ENCODE results near the gene MAP3K7CL. TPM values are rescaled to one million over a fixed set of nuclear protein-coding genes. Genes with fewer than 3 reads are reported as not detected.

Gene MAP3K7CL
- total RNA-seq, 1 donor from 2014 or later, result 3.0 TPM

- Histone ChIP-seq H3K4me3 (ENCODE audit: low read depth, low read length) (no peak overlapping the region), H3K36me3 (ENCODE audit: control insufficient read depth, insufficient read depth, low read length) (no peaks in the 10 kb centered on the region), H3K27me3 (ENCODE audit: control insufficient read depth, insufficient read depth, low read length) (no peaks in the 10 kb centered on the region)
- DNase-seq (ENCODE audit: low read depth), result peak; percentile 39
- no peak for TF ChIP-seq CTCF (IDR thresholded peaks at IDR 0.05; ENCODE audit: insufficient read depth, low read length, poor library complexity, severe bottlenecking)
These were observed 87.4 kb downstream of the MAP3K7CL start for GRCh38 chr21:29217818-29218291.

GRCh38 chr21:29218749-29219148 lies 88.3 kb downstream of the MAP3K7CL start:
- TF ChIP-seq CTCF (IDR thresholded peaks at IDR 0.05; ENCODE audit: insufficient read depth, low read length, poor library complexity, severe bottlenecking), result no peak
- no peak for DNase-seq (ENCODE audit: low read depth)
- no peaks in the 10 kb centered on the region for H3K36me3 ChIP-seq (ENCODE audit: control insufficient read depth, insufficient read depth, low read length)
- no peaks in the 10 kb centered on the region for H3K27me3 ChIP-seq (ENCODE audit: control insufficient read depth, insufficient read depth, low read length)
- H3K4me3 ChIP-seq (ENCODE audit: low read depth, low read length), result no peak overlapping the region

- no peak for TF ChIP-seq CTCF (IDR thresholded peaks at IDR 0.05; ENCODE audit: insufficient read depth, low read length, poor library complexity, severe bottlenecking)
- no peak for DNase-seq (ENCODE audit: low read depth)
These were observed 88.8 kb downstream of the MAP3K7CL start for GRCh38 chr21:29219165-29219770.

GRCh38 chr21:29221253-29221744 lies 90.9 kb downstream of the MAP3K7CL start:
- no peak overlapping the region for H3K4me3 ChIP-seq (ENCODE audit: low read depth, low read length)
- DNase-seq (ENCODE audit: low read depth), result peak; percentile 18
- H3K36me3 ChIP-seq (ENCODE audit: control insufficient read depth, insufficient read depth, low read length), result no peaks in the 10 kb centered on the region
- TF ChIP-seq CTCF (IDR thresholded peaks at IDR 0.05; ENCODE audit: insufficient read depth, low read length, poor library complexity, severe bottlenecking), result no peak
- no peaks in the 10 kb centered on the region for H3K27me3 ChIP-seq (ENCODE audit: control insufficient read depth, insufficient read depth, low read length)

More at GRCh38 chr21:29219165-29219770, 88.8 kb downstream of the MAP3K7CL start:
- Histone ChIP-seq H3K4me3 (ENCODE audit: low read depth, low read length) (no peak overlapping the region), H3K36me3 (ENCODE audit: control insufficient read depth, insufficient read depth, low read length) (no peaks in the 10 kb centered on the region), H3K27me3 (ENCODE audit: control insufficient read depth, insufficient read depth, low read length) (no peaks in the 10 kb centered on the region)

GRCh38 chr21:29224006-29224405 lies 93.6 kb downstream of the MAP3K7CL start:
- H3K27me3 ChIP-seq (ENCODE audit: control insufficient read depth, insufficient read depth, low read length), result no peaks in the 10 kb centered on the region
- DNase-seq (ENCODE audit: low read depth), result no peak
- TF ChIP-seq CTCF (IDR thresholded peaks at IDR 0.05; ENCODE audit: insufficient read depth, low read length, poor library complexity, severe bottlenecking), result no peak
- H3K36me3 ChIP-seq (ENCODE audit: control insufficient read depth, insufficient read depth, low read length), result no peaks in the 10 kb centered on the region
- no peak overlapping the region for H3K4me3 ChIP-seq (ENCODE audit: low read depth, low read length)

Other genes starting within 250 kb of the MAP3K7CL start
- gene LTN1, start 137.8 kb upstream of the MAP3K7CL start, total RNA-seq, result 21.0 and 21.1 TPM in 2 replicates
- gene RWDD2B, start 111.3 kb upstream of the MAP3K7CL start, total RNA-seq, result 10.7 and 13.6 TPM in 2 replicates
- gene USP16, start 106.0 kb upstream of the MAP3K7CL start, total RNA-seq, result 20.0 and 30.0 TPM in 2 replicates
- 171 and 175 TPM in 2 replicates for gene CCT8, start 57.0 kb upstream of the MAP3K7CL start, total RNA-seq
- gene BACH1, start 168.3 kb downstream of the MAP3K7CL start, total RNA-seq, result 34.3 and 37.2 TPM in 2 replicates

Data from kidney epithelial cell (primary cell).